SK-N-SH (cell line): Measurements from ENCODE around the gene CLDN5.

Source experiments
- EP300 ChIP-seq, 2 experiments: IDR thresholded peaks; 2 replicates each; pipeline versions ENCODE4 v1.4.0 to v1.6.1; 2012; ENCODE audit warnings: borderline replicate concordance in 1 of 2, low read depth in 1 of 2, low read length in 1 of 2
- MAX ChIP-seq: IDR thresholded peaks from 2 replicates; pipeline ENCODE4 v1.4.0; 2012; ENCODE audit warnings: low read depth
- MXI1 ChIP-seq: IDR thresholded peaks from 2 replicates; pipeline ENCODE4 v1.6.1; 2012; ENCODE audit warnings: mild to moderate bottlenecking, low read depth, low read length, improper control_type of control experiment
- NFIC ChIP-seq: IDR thresholded peaks from 2 replicates; pipeline ENCODE4 v1.4.0; 2012; ENCODE audit warnings: borderline replicate concordance
- NRF1 ChIP-seq: IDR thresholded peaks from 2 replicates; pipeline ENCODE4 v1.6.1; 2012; ENCODE audit warnings: low read depth, mild to moderate bottlenecking, low read length
- POLR2AphosphoS5 ChIP-seq: IDR thresholded peaks from 2 replicates; pipeline ENCODE4 v1.6.1; 2012; ENCODE audit warnings: low read depth, low read length
- RAD21 ChIP-seq: IDR thresholded peaks from 2 replicates; pipeline ENCODE4 v1.6.1; 2012; ENCODE audit warnings: mild to moderate bottlenecking, low read length
- RFX5 ChIP-seq: IDR thresholded peaks from 2 replicates; pipeline ENCODE4 v1.6.1; 2012; ENCODE audit warnings: mild to moderate bottlenecking, improper control_type of control experiment, low read length
- YY1 ChIP-seq: IDR thresholded peaks from 2 replicates; pipeline ENCODE4 v1.4.0; 2012; ENCODE audit warnings: low read depth, mild to moderate bottlenecking
- TF ChIP-seq, protein P1 (sequence below): IDR thresholded peaks from 2 replicates; pipeline ENCODE4 v1.6.1; 2012; ENCODE audit warnings: mild to moderate bottlenecking, low read depth, low read length, moderate library complexity
- TF ChIP-seq, protein P2 (sequence below): fragments of 200-600 bp; sonication (generic); IDR thresholded peaks from 2 replicates; pipeline ENCODE4 v1.6.1; 2017; ENCODE audit warnings: antibody characterized with exemption, mild to moderate bottlenecking, moderate library complexity
- TF ChIP-seq, protein P3 (sequence below): IDR thresholded peaks from 2 replicates; pipeline ENCODE4 v1.4.0; 2012; ENCODE audit warnings: low read depth, borderline replicate concordance

DNA sequence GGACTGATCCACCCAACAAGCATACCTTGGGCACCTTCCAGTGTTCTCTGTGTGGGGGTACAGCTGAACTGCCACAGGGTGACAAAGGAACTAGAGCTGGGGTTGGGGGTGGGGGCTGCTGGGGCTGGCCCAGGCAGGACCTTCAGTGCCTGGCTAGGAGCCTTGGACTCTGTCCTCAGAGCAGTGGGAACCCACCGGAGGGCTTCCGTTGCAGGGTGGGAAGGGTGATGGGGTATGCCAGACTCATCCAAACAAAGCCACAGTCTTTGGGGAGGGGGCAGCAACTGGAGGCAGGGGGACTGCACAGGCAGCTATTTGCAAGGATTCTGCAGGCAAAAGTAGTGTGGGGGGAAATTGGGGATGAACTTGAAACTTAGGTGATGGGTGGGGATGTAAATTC lies 35.7 kb upstream of the CLDN5 start:
- no peak for TF ChIP-seq MAX
- TF ChIP-seq, protein P1, sequence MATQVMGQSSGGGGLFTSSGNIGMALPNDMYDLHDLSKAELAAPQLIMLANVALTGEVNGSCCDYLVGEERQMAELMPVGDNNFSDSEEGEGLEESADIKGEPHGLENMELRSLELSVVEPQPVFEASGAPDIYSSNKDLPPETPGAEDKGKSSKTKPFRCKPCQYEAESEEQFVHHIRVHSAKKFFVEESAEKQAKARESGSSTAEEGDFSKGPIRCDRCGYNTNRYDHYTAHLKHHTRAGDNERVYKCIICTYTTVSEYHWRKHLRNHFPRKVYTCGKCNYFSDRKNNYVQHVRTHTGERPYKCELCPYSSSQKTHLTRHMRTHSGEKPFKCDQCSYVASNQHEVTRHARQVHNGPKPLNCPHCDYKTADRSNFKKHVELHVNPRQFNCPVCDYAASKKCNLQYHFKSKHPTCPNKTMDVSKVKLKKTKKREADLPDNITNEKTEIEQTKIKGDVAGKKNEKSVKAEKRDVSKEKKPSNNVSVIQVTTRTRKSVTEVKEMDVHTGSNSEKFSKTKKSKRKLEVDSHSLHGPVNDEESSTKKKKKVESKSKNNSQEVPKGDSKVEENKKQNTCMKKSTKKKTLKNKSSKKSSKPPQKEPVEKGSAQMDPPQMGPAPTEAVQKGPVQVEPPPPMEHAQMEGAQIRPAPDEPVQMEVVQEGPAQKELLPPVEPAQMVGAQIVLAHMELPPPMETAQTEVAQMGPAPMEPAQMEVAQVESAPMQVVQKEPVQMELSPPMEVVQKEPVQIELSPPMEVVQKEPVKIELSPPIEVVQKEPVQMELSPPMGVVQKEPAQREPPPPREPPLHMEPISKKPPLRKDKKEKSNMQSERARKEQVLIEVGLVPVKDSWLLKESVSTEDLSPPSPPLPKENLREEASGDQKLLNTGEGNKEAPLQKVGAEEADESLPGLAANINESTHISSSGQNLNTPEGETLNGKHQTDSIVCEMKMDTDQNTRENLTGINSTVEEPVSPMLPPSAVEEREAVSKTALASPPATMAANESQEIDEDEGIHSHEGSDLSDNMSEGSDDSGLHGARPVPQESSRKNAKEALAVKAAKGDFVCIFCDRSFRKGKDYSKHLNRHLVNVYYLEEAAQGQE: no peak
- TF ChIP-seq POLR2AphosphoS5: no peak
- no peak for TF ChIP-seq RAD21
- TF ChIP-seq, protein P2, sequence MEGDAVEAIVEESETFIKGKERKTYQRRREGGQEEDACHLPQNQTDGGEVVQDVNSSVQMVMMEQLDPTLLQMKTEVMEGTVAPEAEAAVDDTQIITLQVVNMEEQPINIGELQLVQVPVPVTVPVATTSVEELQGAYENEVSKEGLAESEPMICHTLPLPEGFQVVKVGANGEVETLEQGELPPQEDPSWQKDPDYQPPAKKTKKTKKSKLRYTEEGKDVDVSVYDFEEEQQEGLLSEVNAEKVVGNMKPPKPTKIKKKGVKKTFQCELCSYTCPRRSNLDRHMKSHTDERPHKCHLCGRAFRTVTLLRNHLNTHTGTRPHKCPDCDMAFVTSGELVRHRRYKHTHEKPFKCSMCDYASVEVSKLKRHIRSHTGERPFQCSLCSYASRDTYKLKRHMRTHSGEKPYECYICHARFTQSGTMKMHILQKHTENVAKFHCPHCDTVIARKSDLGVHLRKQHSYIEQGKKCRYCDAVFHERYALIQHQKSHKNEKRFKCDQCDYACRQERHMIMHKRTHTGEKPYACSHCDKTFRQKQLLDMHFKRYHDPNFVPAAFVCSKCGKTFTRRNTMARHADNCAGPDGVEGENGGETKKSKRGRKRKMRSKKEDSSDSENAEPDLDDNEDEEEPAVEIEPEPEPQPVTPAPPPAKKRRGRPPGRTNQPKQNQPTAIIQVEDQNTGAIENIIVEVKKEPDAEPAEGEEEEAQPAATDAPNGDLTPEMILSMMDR: no peak
- TF ChIP-seq EP300 (IDR thresholded peaks at IDR 0.05; ENCODE audit: borderline replicate concordance in 1 of 2, low read depth in 1 of 2, low read length in 1 of 2): no peak
- no peak for TF ChIP-seq RFX5
- no peak for TF ChIP-seq YY1
- TF ChIP-seq MXI1: no peak
- TF ChIP-seq, protein P3, sequence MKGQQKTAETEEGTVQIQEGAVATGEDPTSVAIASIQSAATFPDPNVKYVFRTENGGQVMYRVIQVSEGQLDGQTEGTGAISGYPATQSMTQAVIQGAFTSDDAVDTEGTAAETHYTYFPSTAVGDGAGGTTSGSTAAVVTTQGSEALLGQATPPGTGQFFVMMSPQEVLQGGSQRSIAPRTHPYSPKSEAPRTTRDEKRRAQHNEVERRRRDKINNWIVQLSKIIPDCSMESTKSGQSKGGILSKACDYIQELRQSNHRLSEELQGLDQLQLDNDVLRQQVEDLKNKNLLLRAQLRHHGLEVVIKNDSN: no peak
- no peak for TF ChIP-seq NRF1
- TF ChIP-seq NFIC: no peak
